HCT116 (cell line): ENCODE measurements around the gene SPR. TPM values are rescaled to one million over a fixed set of nuclear protein-coding genes. Genes with fewer than 3 reads are reported as not detected.

Experiments used
- ATAC-seq: fragments of 200-7000 bp; cut with Tn5 transposase; 2 replicates; pipeline ENCODE4 v1.9.1; 2020; ENCODE audit warnings: mild to moderate bottlenecking, moderate library complexity
- BruUV-seq: library from RNA; stranded (reverse); fragments of 400-500 nt; replicated peaks from 2 replicates; lab custom pipeline; 2021; lab: Mats Ljungman, UMichigan
- CTCF ChIA-PET: fragments of 300-600 bp; sonication (Branson Sonifier 250); formaldehyde crosslinking; loops from one replicate; lab custom pipeline; 2021; ENCODE audit warnings: antibody characterized with exemption; lab: Charles Lee
- POLR2A ChIA-PET: fragments of 300-600, 350-600 bp; sonication (Branson Sonifier 250); formaldehyde crosslinking; loops from one replicate; lab custom pipeline; 2021; ENCODE audit warnings: antibody characterized with exemption; lab: Charles Lee
- RAD21 ChIA-PET, 2 experiments: fragments of 300-600 bp; sonication (Branson Sonifier 250); formaldehyde crosslinking; loops; one replicate each; lab custom pipeline; 2023; ENCODE audit warnings: low total read pairs in 2 of 2; ENCODE audit not compliant: uncharacterized antibody in 2 of 2, unreplicated experiment in 2 of 2, low non-redundant PET in 1 of 2; lab: Charles Lee
- DNase-seq: peaks from one replicate; pipeline ENCODE4 v3.0.0-alpha.2; 2010; ENCODE audit warnings: low read depth, low spot score
- H2AFZ ChIP-seq: fragments of 200-600 bp; shearing (Covaris generic), sonication (generic); 2 replicates; pipeline ENCODE4 v1.6.1; 2017; ENCODE audit warnings: low read depth, mixed run types, mixed read lengths, antibody characterized with exemption, low read length; ENCODE audit not compliant: poor library complexity, severe bottlenecking
- H3K27ac ChIP-seq: 2 replicates; pipeline ENCODE4 v1.5.1; 2012; ENCODE audit warnings: low read depth, low read length
- H3K27me3 ChIP-seq: fragments of 200-600 bp; sonication (generic); 2 replicates; pipeline ENCODE4 v1.6.1; 2016; ENCODE audit warnings: mixed run types, low read length, mixed read lengths; ENCODE audit not compliant: insufficient read depth
- H3K36me3 ChIP-seq, 2 experiments: fragments of 200-500 bp in 1 of 2; fragments of 200-600 bp in 1 of 2; sonication (Bioruptor generic) in 1 of 2; sonication (generic) in 1 of 2; 2 replicates each; pipeline versions ENCODE4 v1.5.1 to v1.6.1; 2014 to 2016; ENCODE audit warnings: low read length in 2 of 2, inconsistent platforms in 1 of 2, mixed read lengths in 1 of 2, mixed run types in 1 of 2; ENCODE audit not compliant: insufficient read depth in 2 of 2, control insufficient read depth in 1 of 2
- H3K4me1 ChIP-seq, 2 experiments: fragments of 200-600 bp in 1 of 2; sonication (generic) in 1 of 2; 2 replicates each; pipeline versions ENCODE4 v1.5.1 to v1.6.1; 2012 to 2017; ENCODE audit warnings: low read length in 2 of 2, inconsistent platforms in 1 of 2, mild to moderate bottlenecking in 1 of 2, mixed read lengths in 1 of 2, mixed run types in 1 of 2, moderate library complexity in 1 of 2; ENCODE audit not compliant: insufficient read depth in 2 of 2, control insufficient read depth in 1 of 2
- H3K4me2 ChIP-seq: fragments of 200-600 bp; sonication (generic); 2 replicates; pipeline ENCODE4 v1.6.1; 2017; ENCODE audit warnings: mixed run types, low read length, mixed read lengths
- H3K4me3 ChIP-seq, 2 experiments: fragments of 200-600 bp in 1 of 2; sonication (generic) in 1 of 2; replicated peaks in 1 of 2; 2 replicates each; pipeline ENCODE4 v1.5.1; 2011 to 2016; ENCODE audit warnings: low read length in 2 of 2, control low read depth in 1 of 2, low read depth in 1 of 2, mild to moderate bottlenecking in 1 of 2, mixed read lengths in 1 of 2, mixed run types in 1 of 2
- H3K79me2 ChIP-seq: fragments of 200-600 bp; sonication (generic); 2 replicates; pipeline ENCODE4 v1.6.1; 2017; ENCODE audit warnings: mild to moderate bottlenecking, mixed run types, low read length, moderate library complexity, mixed read lengths; ENCODE audit not compliant: insufficient read depth
- H3K9ac ChIP-seq: fragments of 200-600 bp; sonication (generic); 2 replicates; pipeline ENCODE4 v1.6.1; 2016; ENCODE audit warnings: low read length, mixed read lengths
- H3K9me2 ChIP-seq: fragments of 200-600 bp; sonication (generic), shearing (Covaris generic); 2 replicates; pipeline ENCODE4 v1.6.1; 2017; ENCODE audit warnings: mixed run types, mild to moderate bottlenecking, moderate library complexity; ENCODE audit not compliant: insufficient read depth
- H3K9me3 ChIP-seq, 2 experiments: fragments of 200-500 bp in 1 of 2; fragments of 200-600 bp in 1 of 2; sonication (Bioruptor generic) in 1 of 2; sonication (generic) in 1 of 2; 2 replicates each; pipeline ENCODE4 v1.6.1; 2014 to 2017; ENCODE audit warnings: low read length in 2 of 2, mixed read lengths in 2 of 2, inconsistent platforms in 1 of 2, low read depth in 1 of 2, mild to moderate bottlenecking in 1 of 2, mixed run types in 1 of 2, moderate library complexity in 1 of 2; ENCODE audit not compliant: control insufficient read depth in 1 of 2, insufficient read depth in 1 of 2
- H4K20me1 ChIP-seq: fragments of 200-600 bp; sonication (generic), shearing (Covaris generic); 2 replicates; pipeline ENCODE4 v1.6.1; 2017; ENCODE audit warnings: mixed run types, mild to moderate bottlenecking, moderate library complexity; ENCODE audit not compliant: insufficient read depth
- CEBPB ChIP-seq: IDR thresholded peaks from 2 replicates; pipeline ENCODE4 v1.6.1; 2012; ENCODE audit warnings: low read depth
- EGR1 ChIP-seq: IDR thresholded peaks from 2 replicates; pipeline ENCODE4 v1.6.1; 2012; ENCODE audit warnings: low read depth
- EZH2phosphoT487 ChIP-seq: fragments of 200-600 bp; IDR thresholded peaks from 2 replicates; pipeline ENCODE4 v1.6.1; 2018; ENCODE audit warnings: antibody characterized with exemption, borderline replicate concordance
- JUND ChIP-seq: IDR thresholded peaks from 2 replicates; pipeline ENCODE4 v1.6.1; 2012
- MAX ChIP-seq: IDR thresholded peaks from 2 replicates; pipeline ENCODE4 v1.6.1; 2012
- POLR2AphosphoS5 ChIP-seq: IDR thresholded peaks from 2 replicates; pipeline ENCODE4 v1.6.1; 2011; ENCODE audit warnings: mild to moderate bottlenecking, low read depth, low read length, moderate library complexity
- SIN3A ChIP-seq: IDR thresholded peaks from 2 replicates; pipeline ENCODE4 v1.6.1; 2012; ENCODE audit warnings: low read depth
- SP1 ChIP-seq: IDR thresholded peaks from 2 replicates; pipeline ENCODE4 v1.6.1; 2012; ENCODE audit warnings: low read depth
- SRF ChIP-seq: IDR thresholded peaks from 2 replicates; pipeline ENCODE4 v1.6.1; 2012; ENCODE audit warnings: low read depth
- TCF7L2 ChIP-seq: IDR thresholded peaks from 2 replicates; pipeline ENCODE4 v1.7.0; 2011; ENCODE audit warnings: borderline replicate concordance, inconsistent platforms; ENCODE audit not compliant: insufficient read depth, insufficient read length; ENCODE audit errors: extremely low read depth
- YY1 ChIP-seq: IDR thresholded peaks from 2 replicates; pipeline ENCODE4 v1.6.1; 2011; ENCODE audit warnings: low read length, low read depth, moderate library complexity, mild to moderate bottlenecking; ENCODE audit not compliant: insufficient replicate concordance; ENCODE audit errors: extremely low read depth
- ZFX ChIP-seq: fragments of 450-650 bp; IDR thresholded peaks from 2 replicates; pipeline ENCODE4 v1.6.1; 2017
- ZNF274 ChIP-seq: fragments of 200-500 bp; sonication (Bioruptor generic); IDR thresholded peaks from 2 replicates; pipeline ENCODE4 v1.6.1; 2014; ENCODE audit warnings: mild to moderate bottlenecking, low read depth, low read length, inconsistent platforms
- intact Hi-C: fragments of 100-400 bp; cut with micrococcal nuclease; formaldehyde crosslinking; loops from 2 replicates; pipeline ENCODE4 v1.10.0; 2022
- total RNA-seq: library from RNA; stranded (reverse); gene quantifications from one replicate; pipeline ENCODE4 v1.2.1, GENCODE V29; 2021; ENCODE audit not compliant: unreplicated experiment

SPR gene
- total RNA-seq, 1 experiment from 2014 or later: 66.9 TPM

- CTCF ChIA-PET: no interaction called here
- Histone ChIP-seq H3K79me2 (no peaks in the 10 kb centered on the region), H3K9ac (peak overlapping the region; percentile 45), H3K9me3 (no peaks in the 10 kb centered on the region), H4K20me1 (no peaks in the 10 kb centered on the region), H3K4me3 (peak overlapping the region; percentile 53 to 55), H3K4me1 (peaks cover 12 to 28% of the 10 kb centered on the region in 2 experiments), H3K27ac (no peak overlapping the region), H3K27me3 (peaks cover 15% of the 10 kb centered on the region; the same call in 1 of the 2 replicates), H2AFZ (peak overlapping the region; percentile 45), H3K9me2 (no peaks in the 10 kb centered on the region), H3K36me3 (no peaks in the 10 kb centered on the region), H3K4me2 (peak overlapping the region; percentile 77)
- intact Hi-C loops: no loop called here
- POLR2A ChIA-PET: no interaction called here
- no TSS peak for BruUV-seq
- RAD21 ChIA-PET: no interaction called here
- DNase-seq (no peak), ATAC-seq (no peak)
- TF ChIP-seq CEBPB (no peak), EZH2phosphoT487 (no peak), MAX (no peak), ZFX (no peak), SRF (no peak), YY1 (no peak), EGR1 (no peak)
Measured at GRCh38 chr2:72915320-72915906, 28.2 kb downstream of the SPR start.

- Histone ChIP-seq H2AFZ (peak overlapping the region; percentile 65), H3K4me3 (peak overlapping the region; percentile 53 to 55), H3K27me3 (peaks cover 8% of the 10 kb centered on the region; the same call in 1 of the 2 replicates), H3K27ac (peak overlapping the region; percentile 45; the same call in 1 of the 2 replicates), H3K36me3 (no peaks in the 10 kb centered on the region), H3K9me3 (no peaks in the 10 kb centered on the region), H3K9ac (peak overlapping the region; percentile 45), H3K79me2 (no peaks in the 10 kb centered on the region), H3K4me2 (peak overlapping the region; percentile 77), H3K9me2 (no peaks in the 10 kb centered on the region), H3K4me1 (peaks cover 12 to 28% of the 10 kb centered on the region in 2 experiments), H4K20me1 (no peaks in the 10 kb centered on the region)
- ChIA-PET RAD21 (no interaction called here), POLR2A (no interaction called here), CTCF (interaction anchor here (1.3 kb wide), 1 partner anchor 28 kb away, joined by 6 read pairs; the partner anchor contains the start of gene SPR)
- DNase-seq (no peak), ATAC-seq (peak; percentile 81)
- intact Hi-C loops: loop anchor here (2.0 kb wide), 1 partner anchor 29 kb away; the partner anchor contains the start of gene SPR
- TF ChIP-seq SIN3A: no peak
- peak; percentile 59 for TF ChIP-seq JUND
- peak; percentile 88 for TF ChIP-seq SP1
- peak; percentile 58 for TF ChIP-seq MAX
- TF ChIP-seq POLR2AphosphoS5: no peak
- TF ChIP-seq ZFX: peak; percentile 77
- TF ChIP-seq ZNF274: no peak
- peak; percentile 14 for TF ChIP-seq TCF7L2
- TF ChIP-seq SRF: no peak
- no TSS peak for BruUV-seq
Measured at GRCh38 chr2:72915907-72916742, 28.9 kb downstream of the SPR start.
